Activated T-cell treated with anti-CD3 and anti-CD28 coated beads for 48 hours (primary cell): ENCODE results near the gene UTF1.
A peak's percentile ranks its signal among the peaks of the same experiment; 100 is the strongest.

Source experiments
- DNase-seq: peaks from one replicate; pipeline ENCODE4 v3.0.0-alpha.2; 2020; ENCODE audit warnings: low read depth

UTF1 gene

DNA sequence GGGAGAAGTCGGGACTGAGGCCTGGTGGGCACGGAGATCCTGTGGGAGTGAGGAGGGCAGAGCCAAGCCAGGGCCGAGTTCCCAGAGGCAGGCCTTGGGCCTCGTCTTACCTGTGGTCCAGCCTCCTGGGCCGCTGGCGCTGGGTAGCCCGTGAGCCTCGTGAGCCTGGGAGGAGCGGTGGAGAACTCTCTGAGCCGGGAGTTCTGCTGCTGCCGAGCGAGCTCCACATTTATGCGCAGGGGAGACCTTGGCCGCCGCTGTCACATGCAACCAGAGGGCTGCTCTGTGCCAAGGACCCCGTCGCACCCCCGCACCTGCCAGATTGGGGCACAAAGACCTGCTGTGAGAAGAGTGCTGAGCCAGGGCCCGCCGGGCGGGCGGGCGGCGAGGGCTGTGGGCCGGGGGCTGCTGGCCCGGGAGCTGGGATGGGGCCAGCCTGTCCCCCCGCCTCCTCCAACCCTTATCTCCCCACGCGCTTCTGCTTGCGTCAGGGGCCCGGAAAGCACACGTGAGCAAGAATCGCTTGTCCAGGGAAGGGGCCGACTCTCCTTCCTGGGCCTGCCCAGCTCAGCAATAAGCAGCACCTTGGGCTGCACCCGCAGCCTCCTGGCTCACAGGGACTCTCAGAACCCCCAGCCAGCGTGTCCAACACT lies 17.8 kb downstream of the UTF1 start:
- DNase-seq = no peak

DNA sequence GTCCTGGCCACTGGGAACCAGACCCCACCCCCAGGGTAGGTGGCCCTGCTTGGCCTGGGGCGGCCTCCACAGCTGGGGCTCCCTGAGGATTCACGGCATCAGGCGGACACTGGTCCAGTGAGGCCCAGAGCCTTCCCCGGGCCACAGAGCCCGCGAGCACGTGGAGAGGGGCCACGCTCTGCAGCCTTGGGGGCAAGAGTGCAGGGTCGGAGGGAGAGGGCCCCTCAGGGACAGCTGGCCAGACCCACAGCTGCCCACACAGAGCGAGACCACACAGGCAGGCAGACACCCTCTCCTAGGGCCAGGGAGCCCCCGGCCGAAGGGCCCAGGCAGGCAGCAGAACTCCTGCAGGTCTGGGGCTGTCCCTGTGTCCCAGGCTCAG lies 18.3 kb downstream of the UTF1 start:
- DNase-seq = no peak

GRCh38 chr10:133249094-133249780 lies 19.2 kb downstream of the UTF1 start:
- DNase-seq = no peak

DNA sequence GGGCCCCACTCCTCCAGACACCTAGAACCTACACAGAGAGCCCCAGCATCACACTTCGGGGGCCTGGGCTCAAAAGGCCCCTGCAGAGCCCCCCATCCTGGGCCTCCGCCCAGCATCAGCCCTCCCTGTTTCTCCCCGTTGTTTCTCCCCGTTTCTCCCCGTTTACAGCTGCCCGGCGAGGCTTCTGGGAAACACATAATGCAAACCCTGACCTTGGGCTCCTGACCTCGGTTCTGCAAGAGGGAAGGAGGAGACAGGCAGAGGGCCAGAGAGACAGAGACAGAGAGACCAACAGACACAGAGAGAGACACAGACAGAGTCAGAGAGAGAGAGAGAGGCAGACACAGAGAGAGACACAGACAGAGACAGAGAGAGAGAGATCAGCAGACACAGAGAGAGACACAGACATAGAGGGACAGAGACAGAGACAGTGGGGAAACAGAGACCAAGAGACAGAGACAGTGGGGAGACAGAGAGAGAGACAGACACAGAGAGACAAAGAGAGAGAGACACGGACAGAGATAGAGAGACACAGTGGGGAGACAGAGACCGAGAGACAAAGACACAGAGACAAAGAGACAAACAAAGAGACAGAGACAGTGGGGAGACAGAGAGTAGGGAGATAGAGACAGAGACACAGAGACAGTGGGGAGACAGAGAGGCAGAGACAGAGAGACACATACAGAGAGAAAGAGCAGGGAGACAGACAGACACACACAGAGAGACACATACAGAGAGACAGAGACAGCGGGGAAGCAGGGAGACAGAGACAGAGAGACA lies 20.1 kb downstream of the UTF1 start:
- DNase-seq = no peak

DNA sequence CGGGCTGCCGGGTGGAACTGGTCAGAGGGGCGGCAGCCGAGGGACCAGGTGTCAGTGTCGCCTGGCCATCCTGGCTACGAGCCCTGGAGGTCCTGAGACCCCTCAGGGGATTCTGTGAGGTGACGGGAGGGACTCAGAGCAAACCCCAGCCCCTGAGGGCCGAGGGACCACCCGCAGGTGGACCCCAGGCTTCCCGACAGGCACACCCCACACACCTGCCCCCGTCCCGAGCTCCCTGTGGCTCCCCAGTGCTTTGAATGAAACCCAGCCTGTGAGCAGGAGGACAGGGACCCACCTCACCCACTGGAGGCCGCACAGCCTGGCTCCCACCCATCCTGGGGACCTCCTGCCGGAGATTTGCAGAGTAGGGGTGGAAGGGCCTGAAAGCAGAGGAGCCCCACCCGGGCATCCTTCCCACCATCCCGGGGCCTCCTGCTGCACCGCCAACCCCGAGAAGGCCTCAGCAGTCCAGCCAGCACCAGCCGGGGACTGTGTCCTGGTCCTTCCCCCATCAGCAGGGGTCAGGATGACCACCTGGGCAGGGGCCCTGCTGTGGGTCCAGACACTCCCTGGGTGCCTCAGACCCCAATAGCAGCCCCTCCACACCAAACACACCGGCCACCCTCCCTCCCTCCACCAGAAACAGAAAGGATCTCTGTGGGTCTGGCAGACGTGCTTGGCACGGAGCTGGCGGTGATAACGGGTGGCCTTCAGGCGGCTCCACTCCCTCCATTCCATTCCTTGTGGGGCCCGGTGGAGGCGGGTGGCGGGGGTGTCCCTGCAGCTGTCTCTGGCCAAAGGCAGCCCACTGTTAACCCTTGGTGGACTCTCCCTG lies 21.6 kb downstream of the UTF1 start:
- DNase-seq = no peak

- no peak for DNase-seq
Observed at GRCh38 chr10:133252223-133252552, 22.2 kb downstream of the UTF1 start.

DNA sequence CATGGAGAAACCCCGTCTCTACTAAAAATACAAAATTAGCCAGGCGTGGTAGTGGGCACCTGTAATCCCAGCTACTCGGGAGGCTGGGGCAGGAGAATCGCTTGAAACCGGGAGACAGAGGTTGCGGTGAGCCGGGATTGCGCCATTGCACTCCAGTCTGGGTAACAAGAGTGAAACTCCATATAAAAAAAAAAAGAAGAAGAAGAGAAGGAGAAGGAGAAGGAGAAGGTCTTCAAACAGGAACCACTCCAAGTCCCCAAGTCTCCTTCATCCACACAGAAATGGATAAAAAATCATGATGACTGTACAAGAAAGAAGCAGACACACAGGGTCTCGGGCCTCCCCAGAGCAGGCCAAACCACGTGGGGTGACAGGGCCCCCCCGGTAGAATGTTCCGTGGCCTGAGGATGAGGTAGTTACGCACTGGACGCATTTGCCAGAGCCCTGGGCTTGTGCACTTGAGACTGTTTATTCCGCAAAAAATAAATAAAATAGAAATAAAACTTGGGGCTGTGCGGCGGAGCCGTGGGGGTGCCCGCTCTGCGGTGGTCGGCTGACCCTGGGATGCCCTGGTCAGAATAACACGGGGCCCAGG lies 23.4 kb downstream of the UTF1 start:
- no peak for DNase-seq

- DNase-seq = no peak
Observed at GRCh38 chr10:133254421-133255120, 24.6 kb downstream of the UTF1 start.

- no peak for DNase-seq
Observed at GRCh38 chr10:133255323-133255722, 25.3 kb downstream of the UTF1 start.

DNA sequence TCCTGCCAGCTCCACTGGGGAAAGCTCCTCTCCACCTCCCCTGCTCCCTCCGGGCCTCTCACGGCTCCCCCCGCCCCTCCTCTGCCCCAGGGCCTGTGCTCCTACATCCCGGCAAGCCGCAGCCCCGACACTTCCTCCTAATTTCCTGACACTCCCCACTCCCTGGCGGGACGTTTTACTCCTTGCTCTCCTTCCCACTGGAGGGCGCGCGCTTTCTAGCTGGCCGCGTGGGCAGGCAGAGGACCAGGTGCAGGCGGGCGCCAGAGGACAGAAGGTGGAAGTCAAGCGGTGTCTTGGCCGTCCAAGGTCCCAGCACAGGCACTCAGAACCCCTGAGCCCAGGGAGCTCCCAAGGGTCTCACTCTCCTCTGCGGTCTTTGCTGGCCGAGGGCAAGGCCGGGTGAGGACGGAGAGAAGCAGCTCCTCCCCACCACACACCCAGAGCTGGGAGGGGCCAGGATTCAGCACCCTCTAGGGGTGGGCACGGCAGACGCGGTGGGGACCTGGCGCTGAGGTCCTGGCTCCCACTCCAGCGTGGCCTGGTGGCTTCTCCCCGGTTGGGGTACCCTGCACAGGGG lies 27.6 kb downstream of the UTF1 start:
- DNase-seq = no peak

DNA sequence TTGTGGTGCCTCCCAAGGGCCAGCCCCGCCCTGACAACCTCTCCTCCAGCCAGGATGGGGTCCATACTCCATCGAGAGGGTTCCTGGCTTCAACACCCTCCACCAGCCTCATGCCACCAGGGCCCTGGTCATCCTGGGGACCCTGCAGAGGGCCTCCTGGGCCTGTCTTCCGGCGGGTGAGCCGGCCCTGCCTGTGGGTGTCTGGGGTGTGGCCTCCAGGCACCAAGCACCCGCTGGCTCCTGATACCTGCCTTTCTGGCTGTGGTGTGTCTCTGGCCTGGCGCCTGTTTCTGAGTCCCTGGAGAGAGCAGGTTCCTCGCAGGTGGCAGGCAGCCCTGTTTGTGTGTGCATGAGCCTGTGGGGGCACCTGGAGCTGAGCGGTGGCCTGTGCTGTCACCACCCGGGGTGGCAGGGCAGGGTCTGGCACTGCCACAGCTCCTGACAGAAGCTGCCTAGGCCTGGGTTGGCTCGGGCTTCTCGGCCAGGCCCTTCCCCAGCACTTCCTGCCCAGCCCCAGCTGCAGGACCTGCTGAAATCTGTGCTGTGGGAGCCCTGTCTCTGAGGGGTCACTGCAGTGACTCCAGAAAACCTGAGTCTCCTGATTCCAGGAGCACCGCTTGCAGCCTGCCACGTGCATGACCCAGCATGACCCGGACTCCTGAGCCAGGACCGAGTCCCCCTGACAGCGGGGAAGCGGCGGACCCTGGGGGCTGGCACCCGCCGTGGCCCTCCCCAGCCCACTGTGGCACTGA lies 28.2 kb downstream of the UTF1 start:
- DNase-seq = peak; percentile 54

DNA sequence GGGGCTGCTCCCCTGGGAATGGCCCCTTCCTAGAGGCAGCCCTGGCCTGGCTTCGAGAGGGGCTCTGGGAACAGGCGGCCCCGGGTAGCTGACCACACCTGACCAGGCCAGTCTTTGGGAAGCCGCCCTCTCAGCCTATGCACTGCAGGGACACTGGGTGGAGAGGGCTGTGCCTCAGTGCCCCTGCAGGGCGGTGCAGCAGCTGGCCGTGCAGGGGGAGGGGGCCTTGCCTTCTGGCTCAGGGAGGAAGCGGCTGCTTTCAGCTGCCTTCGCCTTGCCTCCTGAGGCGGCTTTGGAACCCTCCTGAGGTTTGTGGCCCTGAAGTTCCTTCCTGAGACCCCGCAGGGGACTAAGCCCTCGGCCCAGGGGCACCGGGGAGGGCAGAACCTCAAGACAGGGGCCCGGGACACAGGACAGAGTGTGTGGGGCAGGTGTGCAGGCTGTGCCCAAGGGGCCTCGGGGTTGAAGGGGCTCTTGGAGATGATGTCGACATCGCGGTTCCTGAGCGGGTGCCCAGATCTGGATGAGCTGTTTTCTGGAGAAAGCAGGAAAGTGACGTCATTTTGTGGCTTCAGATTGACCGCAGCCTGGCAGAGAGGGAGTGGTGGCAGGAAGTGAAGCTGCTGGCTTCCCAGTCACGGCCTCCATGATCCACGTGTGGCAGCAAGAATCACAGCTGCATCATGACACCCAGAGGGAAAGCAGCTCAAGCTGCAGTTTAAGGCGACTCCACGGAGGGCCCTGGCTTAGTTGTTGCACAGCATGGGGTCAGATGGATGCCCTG lies 29.0 kb downstream of the UTF1 start:
- DNase-seq = peak; percentile 87

DNA sequence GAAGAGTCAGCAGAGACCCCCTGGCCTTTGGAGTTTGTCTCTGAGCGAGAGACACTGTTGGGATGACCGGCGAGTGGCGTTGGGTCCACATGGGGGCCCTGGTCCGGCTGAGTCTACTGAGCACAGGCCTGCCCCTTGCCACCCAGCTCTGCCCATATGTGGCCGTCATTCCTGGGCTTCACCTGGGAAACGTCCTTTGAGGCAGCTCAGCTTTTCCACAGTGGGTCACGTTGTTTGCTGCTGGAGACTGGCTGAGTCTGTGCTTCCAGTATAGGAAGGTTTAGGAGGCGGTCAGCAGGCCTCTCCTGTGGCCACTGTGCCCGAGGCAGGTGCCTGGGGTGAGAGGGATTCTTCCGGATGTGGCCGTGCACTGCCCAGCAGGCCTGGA lies 29.6 kb downstream of the UTF1 start:
- DNase-seq = no peak

DNA sequence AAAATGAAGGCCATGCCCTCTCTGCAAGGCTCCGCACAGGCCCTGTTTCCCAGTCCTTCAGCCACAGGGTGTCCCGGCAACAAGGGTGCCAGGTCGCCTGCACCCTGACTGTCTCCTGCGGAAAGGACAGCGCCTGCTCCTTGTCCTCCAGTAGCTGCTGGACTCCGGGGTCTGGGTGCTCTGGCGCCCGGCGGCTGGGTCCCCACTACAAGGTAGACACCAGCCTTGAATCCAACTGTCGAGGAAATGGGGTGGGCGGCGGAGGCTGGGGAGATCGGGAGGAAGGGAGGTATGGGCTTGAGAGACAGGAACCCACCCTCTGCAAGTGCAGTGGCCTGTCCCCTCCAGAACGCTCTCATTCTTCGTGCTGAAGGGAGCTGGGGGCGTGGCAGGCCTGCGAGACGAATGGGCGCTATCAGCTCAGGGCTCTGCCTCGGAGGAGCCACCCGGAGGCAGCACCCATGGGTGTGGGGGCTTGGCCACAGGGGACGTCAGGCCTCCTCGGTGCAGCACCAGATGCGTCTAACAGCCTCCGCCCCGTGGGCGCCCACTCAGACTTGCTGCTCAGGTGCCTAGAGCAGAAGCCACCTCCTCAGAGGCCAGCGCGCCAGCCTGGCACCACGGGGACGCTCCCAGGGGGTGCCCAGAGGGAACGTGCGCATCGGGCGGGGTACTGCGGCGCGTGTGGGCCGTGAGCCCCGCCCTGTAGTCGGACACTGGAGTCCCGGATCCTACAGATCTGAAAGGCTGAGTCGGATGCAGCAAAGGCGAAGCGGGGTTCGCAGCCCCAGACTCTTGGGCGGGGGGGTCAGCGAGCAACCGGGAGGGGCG lies 31.1 kb downstream of the UTF1 start:
- DNase-seq = peak; percentile 74

DNA sequence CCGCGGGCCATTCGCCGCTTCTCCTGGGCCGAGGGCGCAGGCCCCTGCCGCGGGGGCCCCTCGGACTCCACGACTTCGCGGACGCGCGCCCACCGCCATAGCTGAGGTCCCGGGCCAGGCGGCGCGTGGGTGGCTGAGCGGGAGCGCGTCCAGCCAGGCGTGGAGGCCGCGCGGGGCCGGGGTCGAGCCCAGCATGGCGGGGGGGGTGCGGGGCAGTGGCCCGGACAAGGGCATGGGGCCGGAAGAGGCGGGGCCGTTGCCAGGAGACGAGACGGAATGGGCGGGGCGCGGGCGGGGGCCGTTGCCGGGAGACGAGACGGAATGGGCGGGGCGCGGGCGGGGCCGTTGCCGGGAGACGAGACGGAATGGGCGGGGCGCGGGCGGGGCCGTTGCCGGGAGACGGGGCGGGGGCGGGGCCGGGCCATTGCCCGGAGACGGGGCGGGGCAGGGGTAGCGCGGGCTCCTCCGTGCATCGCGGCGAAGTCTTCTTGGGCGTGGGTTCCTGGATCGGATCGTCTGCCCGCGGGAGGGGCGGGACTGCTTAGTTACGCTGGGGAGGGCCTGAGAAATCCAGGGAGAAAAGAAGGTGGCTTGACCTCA lies 31.8 kb downstream of the UTF1 start:
- DNase-seq = peak; percentile 83

- DNase-seq = no peak
Observed at GRCh38 chr10:133262696-133263095, 32.7 kb downstream of the UTF1 start.

GRCh38 chr10:133263674-133264073 lies 33.7 kb downstream of the UTF1 start:
- no peak for DNase-seq

GRCh38 chr10:133264461-133264860 lies 34.4 kb downstream of the UTF1 start:
- no peak for DNase-seq
